Gastrocnemius medialis (tissue), 4 donors: Measurements from ENCODE around the gene TIAM2. TPM values are rescaled to one million over a fixed set of nuclear protein-coding genes. Genes with fewer than 3 reads are reported as not detected.

ENCODE experiments used
- ATAC-seq, 2 donors: fragments of 150-250 bp; one replicate each; pipeline ENCODE4 v1.9.1; 2016
- DNase-seq, 2 donors: peaks; one replicate each; pipeline ENCODE4 v3.0.0-alpha.2; 2019
- H3K27ac ChIP-seq, 4 donors: fragments of 200-600 bp; sonication (generic); 1 replicate in 1 of 4; 2 replicates in 3 of 4; pipeline ENCODE4 v1.5.1; 2016 to 2018; ENCODE audit warnings: mild to moderate bottlenecking in 2 of 4, moderate library complexity in 1 of 4
- H3K27me3 ChIP-seq, 3 donors: fragments of 200-600 bp; sonication (generic) in 2 of 3; 1 replicate in 1 of 3; 2 replicates in 2 of 3; pipeline versions ENCODE4 v1.5.1 to v1.6.0; 2016 to 2019; ENCODE audit warnings: mild to moderate bottlenecking in 1 of 3, moderate library complexity in 1 of 3
- H3K36me3 ChIP-seq, 2 donors: fragments of 200-600 bp; sonication (generic) in 1 of 2; one replicate each; pipeline ENCODE4 v1.5.1; 2017 to 2018
- H3K4me1 ChIP-seq, 2 donors: fragments of 200-600 bp; sonication (generic) in 1 of 2; one replicate each; pipeline ENCODE4 v1.5.1; 2016 to 2017; ENCODE audit warnings: mild to moderate bottlenecking in 2 of 2
- H3K4me3 ChIP-seq, 4 donors: fragments of 200-600 bp; sonication (generic) in 3 of 4; 1 replicate in 1 of 4; 2 replicates in 3 of 4; pipeline ENCODE4 v1.5.1; 2016 to 2019; ENCODE audit warnings: mild to moderate bottlenecking in 2 of 4
- H3K9me3 ChIP-seq, 3 donors: fragments of 200-600 bp; sonication (generic) in 2 of 3; 1 replicate in 1 of 3; 2 replicates in 2 of 3; pipeline ENCODE4 v1.5.1; 2016 to 2019
- CTCF ChIP-seq, 5 experiments: fragments of 450-650 bp in 3 of 5; fragments of 200-600 bp in 2 of 5; sonication (generic) in 2 of 5; IDR thresholded peaks in 4 of 5; conservative IDR thresholded peaks in 1 of 5; 1 replicate in 4 of 5; 2 replicates in 1 of 5; pipeline ENCODE4 v1.5.1; 2016 to 2019; ENCODE audit warnings: antibody characterized with exemption in 5 of 5, mild to moderate bottlenecking in 3 of 5, moderate library complexity in 3 of 5
- POLR2A ChIP-seq, 2 donors: fragments of 450-650 bp; IDR thresholded peaks; one replicate each; pipeline ENCODE4 v1.6.1; 2017; ENCODE audit warnings: antibody characterized with exemption in 2 of 2, mild to moderate bottlenecking in 2 of 2, moderate library complexity in 2 of 2
- in situ Hi-C, 4 donors: fragments of 200-750 bp; cut with MboI; loops; one replicate each; pipeline versions ENCODE4 v1.15.0 to v1.8.0; 2017; ENCODE audit warnings: low sequenced_read_pairs in 4 of 4
- intact Hi-C: fragments of 100-400 bp; cut with DNase I; formaldehyde crosslinking; loops from one replicate; pipeline ENCODE4 v1.15.1; 2023; ENCODE audit warnings: low total_unique reads
- total RNA-seq, 4 donors: library from RNA; depleted of rRNA; stranded (reverse); fragments of >200 nt; gene quantifications; one replicate each; pipeline versions ENCODE4 v1.1.0 to v1.2.3, GENCODE V29; 2016

TIAM2 gene
- total RNA-seq, 4 donors from 2014 or later, result 4.4 to 18.8 (median 13.6) TPM

DNA sequence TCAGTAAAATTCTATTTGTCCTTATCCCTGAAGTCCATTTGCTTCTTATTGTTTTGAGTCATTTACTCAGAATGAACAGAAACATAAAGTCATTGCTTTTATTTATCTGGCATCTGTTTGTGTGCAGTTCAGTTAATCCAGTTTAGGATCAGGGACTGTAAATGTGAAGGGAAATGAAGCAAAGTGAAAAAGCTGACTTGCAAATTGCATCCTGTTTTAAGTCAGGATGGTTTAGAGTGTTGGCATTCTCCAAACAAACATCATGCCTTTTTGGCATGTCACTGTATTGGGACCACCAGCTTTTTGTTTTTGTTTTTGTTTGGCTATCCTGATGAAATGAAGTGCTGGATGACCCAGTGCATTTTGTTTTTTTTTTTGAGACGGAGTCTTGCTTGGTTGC is 168.5 kb downstream of the TIAM2 start:
- intact Hi-C loops (no loop called here), in situ Hi-C loops (no loop called here)
- H3K9me3 ChIP-seq, result no peaks in the 10 kb centered on the region
- ATAC-seq (no peak), DNase-seq (no peak)
- H3K27ac ChIP-seq, result no peak overlapping the region
- TF ChIP-seq CTCF (IDR thresholded peaks at IDR 0.05 in 4 of 5, conservative IDR thresholded peaks at IDR 0.05 in 1 of 5) (no peak), POLR2A (IDR thresholded peaks at IDR 0.05) (no peak)
- H3K4me1 ChIP-seq, result peaks cover 0 to 4% of the 10 kb centered on the region in 2 donors
- no peaks in the 10 kb centered on the region for H3K27me3 ChIP-seq
- no peaks in the 10 kb centered on the region for H3K36me3 ChIP-seq
- no peak overlapping the region for H3K4me3 ChIP-seq

DNA sequence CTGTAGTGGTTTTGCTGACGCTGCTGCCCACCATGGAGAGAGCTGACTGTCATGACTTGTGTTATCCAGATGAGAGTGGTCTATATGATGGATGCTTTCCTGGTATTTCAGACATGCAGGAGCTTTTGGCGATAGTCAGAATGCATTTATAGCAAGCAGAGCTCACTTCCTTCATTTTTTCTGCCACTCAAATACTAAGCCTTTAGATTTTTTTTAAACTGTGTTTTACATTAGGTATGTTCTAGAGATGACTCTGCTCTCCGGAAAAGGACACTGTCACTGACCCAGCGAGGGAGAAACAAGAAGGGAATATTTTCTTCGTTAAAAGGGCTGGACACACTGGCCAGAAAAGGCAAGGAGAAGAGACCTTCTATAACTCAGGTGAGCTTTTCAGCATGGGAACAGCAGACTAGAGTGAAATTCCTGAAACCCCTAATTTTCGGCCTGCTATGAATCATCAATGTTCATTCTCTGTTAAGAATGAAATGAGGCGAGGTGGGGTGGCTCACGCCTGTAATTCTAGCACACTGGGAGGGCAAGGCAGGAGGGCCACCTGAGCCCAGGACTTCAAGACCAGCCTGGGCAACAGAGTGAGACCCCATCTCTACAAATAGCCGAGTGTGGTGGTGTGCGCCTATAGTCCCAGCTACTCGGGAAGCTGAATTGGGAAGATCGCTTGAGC is 170.1 kb downstream of the TIAM2 start:
- Histone ChIP-seq H3K9me3 (no peaks in the 10 kb centered on the region), H3K36me3 (no peaks in the 10 kb centered on the region), H3K27ac (no peak overlapping the region), H3K27me3 (no peaks in the 10 kb centered on the region), H3K4me3 (no peak overlapping the region), H3K4me1 (no peaks in the 10 kb centered on the region)
- ATAC-seq, result no peak
- intact Hi-C loops (no loop called here), in situ Hi-C loops (no loop called here)
- TF ChIP-seq CTCF (IDR thresholded peaks at IDR 0.05 in 4 of 5, conservative IDR thresholded peaks at IDR 0.05 in 1 of 5) (no peak), POLR2A (IDR thresholded peaks at IDR 0.05) (no peak)
- DNase-seq, result no peak

DNA sequence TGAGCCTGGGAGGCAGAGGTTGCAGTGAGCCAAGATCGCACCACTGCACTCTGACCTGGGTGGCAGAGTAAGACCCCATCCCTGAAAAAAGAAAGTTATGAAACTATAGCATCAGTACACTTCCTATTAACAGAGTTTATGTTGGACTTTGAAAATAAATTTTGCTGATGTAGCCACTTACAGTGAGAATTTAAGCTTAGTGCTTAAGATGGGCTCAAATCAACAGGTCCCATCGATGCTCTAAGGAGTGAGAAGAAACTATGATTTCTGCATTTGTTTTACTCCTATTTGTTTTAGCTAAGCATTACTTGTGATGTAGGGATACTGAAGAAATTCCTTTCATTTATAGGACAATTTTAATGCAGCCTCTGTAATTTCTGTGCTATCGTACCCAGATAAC is 175.4 kb downstream of the TIAM2 start:
- no peaks in the 10 kb centered on the region for H3K27me3 ChIP-seq
- DNase-seq (no peak), ATAC-seq (no peak)
- H3K4me1 ChIP-seq, result peaks cover 0 to 11% of the 10 kb centered on the region in 2 donors
- intact Hi-C loops, result loop anchor here (5.0 kb wide), 2 partner anchors 63 to 493 kb away; no protein-coding TSS in a partner anchor
- no peaks in the 10 kb centered on the region for H3K9me3 ChIP-seq
- H3K36me3 ChIP-seq, result no peaks in the 10 kb centered on the region
- TF ChIP-seq POLR2A (IDR thresholded peaks at IDR 0.05) (no peak), CTCF (IDR thresholded peaks at IDR 0.05 in 4 of 5, conservative IDR thresholded peaks at IDR 0.05 in 1 of 5) (no peak)
- H3K27ac ChIP-seq, result no peak overlapping the region
- in situ Hi-C loops, result loop anchor here (10.0 kb wide), 5 partner anchors 74 to 496 kb away; no protein-coding TSS in a partner anchor
- H3K4me3 ChIP-seq, result no peak overlapping the region

DNA sequence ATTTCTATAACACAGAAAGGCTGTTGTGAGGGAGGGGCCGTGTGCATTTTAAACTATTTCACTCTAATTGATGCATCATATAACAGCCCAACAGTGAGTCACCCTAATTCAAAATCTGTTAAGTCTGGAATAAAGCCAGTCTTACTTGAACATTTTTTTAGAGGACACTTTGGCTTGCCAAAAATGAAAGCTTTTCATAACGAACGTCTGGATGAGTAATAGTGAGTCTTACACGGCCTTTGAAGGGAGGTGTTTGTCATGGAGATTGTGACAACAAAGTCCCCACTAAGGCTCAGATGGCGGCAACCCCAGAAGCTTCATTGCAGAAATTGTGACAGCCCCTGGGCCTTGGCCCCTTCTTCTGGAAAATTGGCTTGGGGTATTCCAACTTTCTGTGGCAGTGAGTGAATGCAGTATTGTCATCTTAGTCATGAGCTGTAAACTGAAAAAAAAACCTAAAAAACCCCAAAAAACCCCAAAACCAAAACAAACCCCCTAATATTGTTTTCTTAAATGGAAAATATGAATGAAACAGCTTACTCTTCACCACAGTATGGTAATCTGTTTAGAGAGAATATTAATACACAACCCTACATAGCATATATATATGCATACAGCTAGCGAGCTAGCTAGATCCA is 176.1 kb downstream of the TIAM2 start:
- Histone ChIP-seq H3K4me1 (peaks cover 0 to 11% of the 10 kb centered on the region in 2 donors), H3K4me3 (no peak overlapping the region), H3K9me3 (no peaks in the 10 kb centered on the region), H3K36me3 (no peaks in the 10 kb centered on the region), H3K27ac (peak overlapping the region in 1 of 4 donors; percentile 14), H3K27me3 (no peaks in the 10 kb centered on the region)
- peak in 1 of 2 donors; percentile 38 for DNase-seq
- in situ Hi-C loops, result loop anchor here (10.0 kb wide), 5 partner anchors 74 to 496 kb away; no protein-coding TSS in a partner anchor
- intact Hi-C loops, result loop anchor here (5.0 kb wide), 2 partner anchors 64 to 494 kb away; no protein-coding TSS in a partner anchor
- peak; percentile 49 to 57 for ATAC-seq
- no peak for TF ChIP-seq POLR2A (IDR thresholded peaks at IDR 0.05)
- no peak for TF ChIP-seq CTCF (IDR thresholded peaks at IDR 0.05 in 4 of 5, conservative IDR thresholded peaks at IDR 0.05 in 1 of 5)
